Upper lobe of left lung (tissue), 4 donors: ENCODE measurements around the gene GALM.

ENCODE experiments used
- POLR2A ChIP-seq, 4 donors: fragments of 450-650 bp; IDR thresholded peaks; one replicate each; pipeline ENCODE4 v1.5.1; 2016 to 2017; ENCODE audit warnings: antibody characterized with exemption in 4 of 4, mild to moderate bottlenecking in 2 of 4
- POLR2AphosphoS5 ChIP-seq, 2 donors: sonication (generic); formaldehyde crosslinking; IDR thresholded peaks; one replicate each; pipeline ENCODE4 v1.5.1; 2017; ENCODE audit warnings: antibody characterized with exemption in 2 of 2
- TF ChIP-seq, protein P1 (sequence below), 6 experiments: fragments of 450-650 bp in 4 of 6; fragments of 200-600 bp in 2 of 6; sonication (generic) in 2 of 6; IDR thresholded peaks; one replicate each; pipeline ENCODE4 v1.5.1; 2016 to 2019; ENCODE audit warnings: antibody characterized with exemption in 6 of 6

DNA sequence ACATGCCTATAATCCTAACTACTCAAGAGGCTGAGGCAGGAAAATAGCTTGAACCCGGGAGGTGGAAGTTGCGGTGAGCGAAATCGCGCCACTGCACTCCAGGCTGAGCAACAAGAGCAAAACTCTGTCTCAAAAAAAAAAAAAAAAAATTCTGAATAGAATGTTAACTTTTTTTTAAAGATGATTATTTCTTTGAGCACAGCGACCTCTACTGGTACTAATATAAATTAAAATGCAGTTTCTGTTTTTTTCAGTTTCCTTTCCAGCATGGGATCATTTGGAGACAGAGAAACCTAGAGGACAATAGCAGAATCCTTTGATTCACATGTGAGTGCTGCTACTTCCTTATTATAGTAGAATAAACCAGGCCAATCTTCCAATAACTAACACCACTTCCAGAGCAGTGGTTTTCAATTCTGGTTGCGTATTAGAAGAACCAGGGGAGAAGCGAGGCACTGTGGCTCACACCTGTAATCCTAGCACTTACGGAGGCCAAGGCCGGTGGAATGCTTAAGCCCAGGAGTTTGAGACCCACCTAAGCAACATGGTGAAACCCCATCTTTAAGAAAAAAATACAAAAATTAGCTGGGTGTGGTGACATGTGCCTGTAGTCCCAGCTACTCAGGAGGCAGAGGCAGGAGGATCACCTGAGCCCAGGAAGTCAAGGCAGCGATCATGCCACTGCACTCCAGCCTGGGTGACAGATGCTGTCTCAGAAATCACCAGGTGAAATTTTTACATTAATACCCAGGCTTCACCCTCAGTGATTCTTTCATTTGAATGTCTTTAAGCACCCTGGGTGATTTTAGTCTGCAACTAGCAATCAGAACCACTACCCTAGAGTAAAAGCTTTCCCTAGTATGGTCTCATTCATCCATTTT lies 75.2 kb downstream of the GALM start:
- TF ChIP-seq POLR2AphosphoS5 (IDR thresholded peaks at IDR 0.05) (no peak), POLR2A (IDR thresholded peaks at IDR 0.05) (peak in 1 of 4 donors; percentile 21)
- TF ChIP-seq, protein P1, sequence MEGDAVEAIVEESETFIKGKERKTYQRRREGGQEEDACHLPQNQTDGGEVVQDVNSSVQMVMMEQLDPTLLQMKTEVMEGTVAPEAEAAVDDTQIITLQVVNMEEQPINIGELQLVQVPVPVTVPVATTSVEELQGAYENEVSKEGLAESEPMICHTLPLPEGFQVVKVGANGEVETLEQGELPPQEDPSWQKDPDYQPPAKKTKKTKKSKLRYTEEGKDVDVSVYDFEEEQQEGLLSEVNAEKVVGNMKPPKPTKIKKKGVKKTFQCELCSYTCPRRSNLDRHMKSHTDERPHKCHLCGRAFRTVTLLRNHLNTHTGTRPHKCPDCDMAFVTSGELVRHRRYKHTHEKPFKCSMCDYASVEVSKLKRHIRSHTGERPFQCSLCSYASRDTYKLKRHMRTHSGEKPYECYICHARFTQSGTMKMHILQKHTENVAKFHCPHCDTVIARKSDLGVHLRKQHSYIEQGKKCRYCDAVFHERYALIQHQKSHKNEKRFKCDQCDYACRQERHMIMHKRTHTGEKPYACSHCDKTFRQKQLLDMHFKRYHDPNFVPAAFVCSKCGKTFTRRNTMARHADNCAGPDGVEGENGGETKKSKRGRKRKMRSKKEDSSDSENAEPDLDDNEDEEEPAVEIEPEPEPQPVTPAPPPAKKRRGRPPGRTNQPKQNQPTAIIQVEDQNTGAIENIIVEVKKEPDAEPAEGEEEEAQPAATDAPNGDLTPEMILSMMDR (IDR thresholded peaks at IDR 0.05) = peak; percentile 36 to 81 (median 68)
